HG02938 (cell line): Measurements from ENCODE around the gene LHFPL6.

Experiments
- ATAC-seq: cut with Tn5 transposase; IDR thresholded peaks from one replicate; pipeline ENCODE4 v1.9.1; 2021; ENCODE audit warnings: mild to moderate bottlenecking, moderate library complexity; ENCODE audit not compliant: unreplicated experiment

The LHFPL6 gene

DNA sequence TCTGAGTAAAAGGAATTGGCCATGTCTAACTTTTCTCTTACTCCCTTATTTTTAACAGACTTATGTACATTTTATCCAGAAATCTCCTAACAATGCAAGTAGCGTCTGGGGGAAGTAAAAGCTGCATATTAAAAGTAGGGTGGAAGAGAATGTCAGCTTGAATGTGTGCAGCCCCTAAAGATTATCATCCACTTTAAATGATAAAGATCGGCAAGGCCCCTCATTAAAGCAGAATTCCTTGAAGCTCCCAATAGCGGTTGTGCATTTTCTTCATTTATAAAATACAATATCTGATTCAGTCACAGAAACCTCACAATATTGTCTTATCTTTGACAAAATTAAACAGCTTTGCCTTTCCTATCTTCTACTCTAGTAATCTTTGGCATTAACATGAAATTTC, 184.6 kb downstream of the LHFPL6 start:
- no peak for ATAC-seq

DNA sequence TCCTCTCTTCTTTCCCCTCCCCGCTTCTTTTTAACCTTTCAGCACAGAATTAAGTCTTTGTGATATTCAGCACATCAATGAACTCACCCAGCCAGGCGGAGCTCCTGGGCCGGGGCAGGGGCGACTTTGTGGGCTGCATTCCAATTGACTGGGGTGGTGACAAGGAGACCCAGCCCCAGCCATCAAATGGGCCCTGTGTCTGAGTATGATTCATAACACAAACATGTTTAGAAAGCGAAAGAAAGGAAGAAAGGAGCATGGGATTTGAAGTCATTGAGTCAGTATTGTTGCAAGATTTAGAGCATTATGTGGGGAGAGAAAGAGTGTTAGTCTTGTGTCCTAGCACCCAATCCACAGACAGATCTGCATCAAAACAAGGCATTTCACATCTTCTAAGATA, 185.3 kb downstream of the LHFPL6 start:
- ATAC-seq: no peak

DNA sequence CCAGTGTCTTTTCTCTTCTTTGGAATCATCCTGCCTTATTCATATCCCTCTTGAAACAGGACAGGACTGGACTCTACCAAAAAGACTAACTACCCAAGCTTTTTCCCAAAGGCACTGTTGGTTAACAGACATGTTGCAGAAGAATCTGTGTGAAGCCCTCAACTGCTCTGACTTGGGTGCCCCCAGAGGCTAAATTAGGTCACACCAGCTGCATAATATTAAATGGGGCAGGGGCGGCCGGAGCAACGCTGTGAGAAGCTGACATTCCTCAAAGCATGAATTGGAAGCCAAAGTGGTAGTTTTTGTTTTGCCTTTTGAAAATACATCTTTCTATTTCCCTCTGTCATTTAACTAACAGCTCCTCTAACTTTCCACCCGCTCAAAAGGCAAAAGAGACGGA, 185.9 kb downstream of the LHFPL6 start:
- ATAC-seq: no peak

DNA sequence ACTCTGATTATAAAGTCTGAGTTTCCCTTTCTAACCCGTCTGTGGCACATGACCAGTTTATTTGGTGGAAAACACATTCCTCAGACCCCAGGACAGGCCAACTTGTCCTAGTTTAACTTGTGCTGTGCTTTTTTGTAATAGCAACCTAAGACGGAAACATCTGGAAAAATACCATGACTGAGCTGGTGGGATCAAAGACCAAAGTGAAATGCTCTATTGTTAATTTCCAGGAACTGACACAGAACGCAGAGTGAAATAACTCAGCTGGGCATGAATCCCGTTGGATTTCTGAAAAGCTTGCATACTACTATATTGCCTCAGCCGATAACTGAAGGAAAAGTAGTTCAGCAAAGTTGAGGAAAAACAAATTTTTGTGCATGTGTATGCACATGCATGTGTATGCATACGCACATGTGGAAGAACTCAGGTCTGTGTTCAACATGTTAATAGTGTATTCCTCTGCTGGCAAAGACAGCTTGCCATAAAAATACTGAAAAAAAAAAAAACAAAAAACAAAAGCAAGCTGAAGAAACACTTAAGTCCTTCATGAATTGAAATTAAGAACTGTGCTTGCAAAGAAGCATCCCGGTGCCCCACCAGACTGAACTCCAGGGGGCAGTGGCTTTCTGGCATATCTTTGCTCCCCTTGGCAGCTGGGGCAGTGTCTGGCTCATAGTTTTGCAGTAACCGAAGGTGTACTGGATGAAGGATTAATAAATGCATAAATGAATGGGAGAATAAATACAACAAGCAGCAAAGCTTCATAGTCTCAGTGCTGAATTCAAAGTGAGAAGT, 187.8 kb downstream of the LHFPL6 start:
- ATAC-seq: no peak

DNA sequence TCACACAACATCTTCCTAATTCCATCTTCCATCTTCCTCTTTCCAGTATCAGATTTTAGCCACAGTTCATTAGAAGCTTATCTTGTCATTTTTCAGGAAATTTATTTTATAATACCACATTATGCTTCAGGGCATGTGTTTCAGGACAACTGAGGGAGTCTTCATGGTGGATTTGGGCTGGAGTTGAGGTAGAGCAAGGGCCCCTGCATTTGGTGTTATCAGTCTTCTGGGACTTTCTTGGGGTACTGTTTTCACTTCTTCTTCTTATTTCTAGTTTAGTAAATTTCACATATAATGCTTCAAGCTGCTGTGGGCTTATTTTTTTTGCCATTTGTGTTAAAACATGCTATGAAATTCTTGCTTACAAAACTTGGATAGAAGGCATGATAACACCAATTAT, 188.7 kb downstream of the LHFPL6 start:
- no peak for ATAC-seq

DNA sequence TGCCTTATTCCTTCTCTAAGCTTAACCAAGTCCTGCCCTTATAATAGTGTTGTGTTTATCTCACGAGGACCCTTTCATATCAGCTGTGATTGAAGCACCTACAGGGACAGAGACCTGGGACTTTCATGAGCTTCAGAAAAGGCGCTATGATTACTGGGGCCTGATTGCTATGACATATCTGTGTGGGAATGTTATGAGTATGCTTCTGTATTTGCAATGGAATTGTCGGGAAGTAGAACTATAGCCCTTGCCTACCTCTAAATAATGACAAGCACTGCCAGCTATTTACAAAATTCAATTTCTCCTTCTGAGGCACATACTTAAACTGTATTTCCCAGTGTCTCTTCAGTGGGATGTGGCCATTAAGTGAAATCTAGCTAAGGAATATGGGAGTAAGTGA, 191.5 kb downstream of the LHFPL6 start:
- no peak for ATAC-seq

DNA sequence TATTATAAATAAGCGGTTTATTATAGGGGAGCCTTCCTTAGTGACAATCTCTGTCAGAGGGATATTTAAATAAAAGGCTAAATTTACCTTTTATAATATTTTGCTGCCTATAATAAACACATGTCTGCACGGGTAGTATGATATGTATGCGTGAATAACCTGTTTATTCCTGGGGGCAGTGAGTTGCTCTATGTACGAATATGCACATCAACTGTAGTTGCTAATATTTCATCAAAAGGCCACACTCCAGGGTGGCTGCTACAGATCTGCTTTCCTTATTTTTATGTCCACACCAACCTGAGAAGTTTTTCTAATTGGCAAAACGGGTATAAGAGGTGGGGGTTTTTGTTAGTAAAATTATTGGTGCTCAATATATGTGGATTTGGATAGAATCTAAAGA, 192.0 kb downstream of the LHFPL6 start:
- ATAC-seq: no peak

DNA sequence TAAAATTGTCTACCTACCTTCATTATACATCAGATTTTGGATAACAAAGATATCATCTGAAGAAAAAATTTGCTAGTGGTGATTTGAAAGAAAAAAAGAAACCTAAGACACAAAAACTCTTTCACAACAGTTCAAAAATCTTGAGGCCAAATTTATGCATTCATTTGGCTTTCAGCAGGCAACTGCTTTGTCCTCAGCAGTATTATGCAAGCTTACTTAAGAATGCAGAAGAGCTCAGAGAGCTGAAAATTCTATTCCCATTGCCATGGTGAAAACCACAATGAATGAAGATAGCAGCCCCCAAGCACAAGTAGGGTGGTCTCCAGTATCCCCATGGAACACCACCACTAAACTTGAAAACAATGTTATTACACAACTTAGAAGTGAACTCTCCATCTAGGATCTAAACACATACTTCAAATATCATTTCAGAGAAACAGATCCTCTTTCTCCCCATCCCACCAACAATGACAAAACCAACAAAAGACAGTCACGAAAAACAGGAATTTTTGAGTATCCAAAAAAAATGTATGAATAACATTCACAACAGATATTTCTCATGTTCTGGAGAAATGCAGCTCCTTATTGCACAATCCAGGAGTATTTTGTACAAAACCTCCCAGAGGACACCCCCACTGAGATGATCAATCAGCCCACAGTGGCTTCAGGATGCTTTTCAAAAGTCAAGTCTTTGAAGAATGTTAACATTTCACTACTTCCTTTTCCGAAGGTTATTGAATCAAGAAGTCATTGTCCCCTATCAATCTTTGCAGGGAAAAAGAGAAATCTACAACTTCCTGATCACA, 192.7 kb downstream of the LHFPL6 start:
- no peak for ATAC-seq

DNA sequence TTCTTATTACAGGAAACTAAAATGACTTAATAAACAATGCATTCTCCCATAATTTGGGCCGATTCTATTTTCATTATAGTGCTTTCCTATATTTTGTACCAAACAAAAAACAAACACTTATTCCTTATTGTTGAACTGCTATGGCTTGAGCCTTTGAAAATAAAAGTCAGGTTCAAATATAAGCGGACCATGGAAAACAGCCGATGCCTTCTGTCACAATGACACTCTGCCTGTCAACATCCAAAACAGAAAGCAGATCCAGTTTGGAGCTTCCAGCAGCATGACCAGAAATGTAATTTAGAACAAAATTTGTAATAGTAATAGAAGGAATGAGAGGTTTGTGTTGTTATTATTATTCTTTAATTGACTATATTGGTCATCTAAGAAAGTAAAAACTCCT, 194.5 kb downstream of the LHFPL6 start:
- ATAC-seq: no peak

DNA sequence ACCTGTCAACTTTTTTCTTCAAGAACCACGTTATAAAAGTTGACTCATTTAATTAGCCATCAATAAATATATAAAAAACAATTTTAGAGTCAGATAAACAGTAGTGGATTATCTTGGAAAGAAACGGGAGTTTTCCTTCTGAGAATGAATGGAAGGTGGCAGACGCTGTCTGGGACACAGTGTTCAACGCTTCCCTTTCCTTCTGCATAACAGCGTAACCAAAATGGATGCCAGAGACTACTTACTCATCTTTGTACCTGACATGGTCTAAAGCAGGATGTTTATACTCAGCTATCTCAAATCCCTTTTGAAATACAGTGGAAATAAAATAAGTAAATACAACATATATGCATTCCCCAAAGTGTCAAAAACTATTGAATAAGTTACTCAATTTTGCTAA, 195.2 kb downstream of the LHFPL6 start:
- no peak for ATAC-seq

DNA sequence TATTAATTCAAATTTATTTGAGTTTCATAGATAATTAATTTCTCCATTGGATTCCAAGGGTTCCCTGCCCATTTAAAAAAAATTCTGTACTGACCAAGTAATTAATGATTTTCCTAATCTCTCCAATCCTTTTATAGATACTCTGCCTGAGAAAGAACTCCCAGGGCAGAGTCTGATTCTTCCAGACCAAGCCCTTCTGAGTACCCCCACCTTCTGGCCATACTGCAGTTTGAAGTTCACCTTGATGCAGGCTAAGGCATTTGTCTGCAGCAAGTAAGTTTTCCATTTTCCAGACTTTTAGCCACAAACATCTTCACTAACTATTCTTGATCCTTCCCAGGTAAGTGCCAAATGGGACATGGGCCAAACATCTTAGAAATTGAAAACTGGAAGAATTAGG, 195.9 kb downstream of the LHFPL6 start:
- no peak for ATAC-seq

DNA sequence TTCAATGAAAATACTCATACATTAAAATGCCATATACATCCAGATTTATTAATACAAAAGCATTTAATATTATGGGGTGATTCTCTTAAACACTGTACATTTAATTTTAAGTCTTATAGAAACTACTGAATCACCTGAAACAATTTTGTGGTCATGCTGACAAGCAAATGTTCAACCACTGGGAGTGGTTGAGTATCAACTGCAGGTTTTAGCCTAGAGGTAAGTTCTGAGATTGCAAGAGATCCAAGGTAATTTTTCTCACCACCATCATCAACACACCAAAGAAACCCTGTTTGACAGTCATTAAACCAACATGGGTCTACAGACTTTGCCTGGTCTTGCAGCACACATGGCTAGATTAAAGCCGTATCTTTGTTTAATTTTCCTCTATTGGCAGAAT, 196.3 kb downstream of the LHFPL6 start:
- ATAC-seq: peak; percentile 88

DNA sequence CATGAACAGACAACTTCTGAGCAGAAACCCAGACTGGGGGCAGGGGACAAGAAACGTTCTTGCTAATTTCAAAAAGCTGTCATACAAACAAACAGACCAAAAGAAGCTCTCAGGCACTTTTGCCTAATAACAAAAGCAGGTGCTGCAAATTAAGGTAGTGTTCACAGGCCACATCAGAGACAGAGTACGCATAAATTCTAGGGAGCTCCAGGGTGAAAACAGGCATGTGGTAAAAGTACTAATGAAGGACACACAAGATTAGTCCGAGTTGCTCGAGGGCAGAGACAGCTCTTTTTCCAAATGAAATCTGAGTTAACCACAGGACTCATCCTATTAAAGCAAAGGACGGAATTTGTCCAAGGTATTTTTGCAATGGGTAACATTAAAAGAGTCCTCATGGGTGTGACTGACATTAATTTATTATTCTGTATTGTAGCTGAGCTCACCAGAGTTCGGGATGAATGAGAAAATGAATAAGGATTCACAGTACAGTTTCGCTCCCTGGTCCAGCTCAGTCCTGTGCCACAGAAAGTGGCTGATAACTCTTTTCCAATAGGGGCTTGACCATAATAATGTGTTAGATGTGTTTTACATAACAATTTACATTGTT, 197.3 kb downstream of the LHFPL6 start:
- ATAC-seq: no peak

DNA sequence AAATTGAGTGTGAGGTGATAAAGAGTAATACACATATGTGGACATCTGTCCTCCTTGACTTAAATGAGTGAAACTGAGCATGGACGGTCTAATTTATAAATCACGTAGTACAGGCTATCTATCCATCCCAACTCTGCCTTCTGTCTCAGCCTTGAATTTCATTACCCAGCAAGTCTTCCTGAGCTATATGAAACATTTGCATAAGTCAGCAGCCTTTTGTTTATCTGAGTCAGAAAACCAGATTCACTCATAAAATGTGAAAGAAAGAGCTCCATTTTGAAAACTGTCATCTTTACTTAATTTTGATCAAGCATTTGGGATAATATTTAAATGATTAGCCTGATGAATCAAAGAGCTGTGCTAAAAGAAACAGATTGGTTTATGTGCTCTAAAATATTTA, 197.9 kb downstream of the LHFPL6 start:
- no peak for ATAC-seq

DNA sequence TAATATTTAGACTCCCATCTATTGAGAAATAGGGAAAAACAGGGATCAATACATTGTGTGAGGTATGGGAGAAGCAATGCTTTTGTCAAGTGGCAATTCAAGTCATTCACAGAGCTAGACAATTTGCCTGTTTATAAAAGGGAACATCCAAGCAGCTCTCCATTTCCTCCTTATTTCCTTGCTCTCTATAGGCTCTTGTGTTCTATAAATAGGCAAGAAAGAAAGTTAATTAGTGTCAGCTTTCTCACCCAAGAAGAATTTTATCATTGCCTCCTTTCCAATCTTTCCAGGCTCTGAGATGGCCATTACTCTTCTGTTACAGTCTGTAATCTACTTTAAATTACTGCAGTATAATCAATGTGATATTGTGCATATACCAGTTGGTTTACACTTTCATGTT, 199.9 kb downstream of the LHFPL6 start:
- ATAC-seq: no peak

DNA sequence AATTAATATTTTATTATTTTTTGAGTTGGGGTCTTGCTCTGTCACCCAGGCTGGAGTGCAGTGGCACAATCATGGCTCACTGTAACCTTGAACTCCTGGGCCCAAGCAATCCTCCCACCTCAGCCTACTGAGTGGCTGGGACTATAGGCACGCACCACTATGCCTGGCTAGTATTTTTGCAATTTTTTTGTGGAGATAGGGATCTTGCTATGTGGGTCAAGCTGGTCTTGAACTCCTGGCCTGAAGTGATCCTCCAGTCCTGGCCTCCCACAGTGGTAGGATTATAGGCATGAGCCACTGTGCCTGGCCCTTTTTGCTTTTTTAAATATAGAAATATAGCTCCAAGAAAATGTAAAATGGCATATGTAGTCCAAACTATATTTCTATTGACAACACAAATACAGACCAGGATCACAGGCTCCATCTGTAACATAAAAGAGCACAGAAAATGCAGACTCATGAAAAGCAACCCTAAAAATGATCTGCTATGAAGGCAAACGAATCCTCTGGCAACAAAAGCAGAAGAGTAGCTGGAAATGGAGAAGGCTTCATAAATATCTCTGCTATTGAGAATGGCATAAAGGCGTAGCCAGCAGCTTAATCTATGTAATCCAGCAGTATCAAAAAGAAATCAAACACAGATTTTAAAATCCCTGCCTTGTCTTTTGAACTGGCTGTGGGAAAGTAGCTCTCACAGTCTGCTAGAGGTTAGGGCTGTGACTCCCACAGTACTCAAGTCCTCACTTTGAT, 200.6 kb downstream of the LHFPL6 start:
- no peak for ATAC-seq

DNA sequence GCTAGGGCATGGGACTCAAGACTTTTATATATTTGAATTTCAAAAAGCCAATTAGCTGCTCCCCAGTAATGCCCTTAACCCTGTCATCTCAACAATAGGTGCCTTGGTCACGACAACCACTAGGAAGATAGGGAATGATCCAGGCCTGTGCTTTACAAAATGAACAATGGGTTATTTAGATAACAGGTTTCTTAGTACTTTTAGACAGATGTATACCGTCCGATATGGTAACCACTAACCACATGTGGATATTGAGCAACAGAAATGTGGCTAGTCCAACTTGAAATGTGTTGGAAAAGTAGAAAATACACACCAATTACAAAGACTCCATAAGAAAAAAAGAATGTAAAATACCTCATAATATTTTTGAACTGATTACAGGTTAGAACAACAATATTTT, 201.2 kb downstream of the LHFPL6 start:
- no peak for ATAC-seq

DNA sequence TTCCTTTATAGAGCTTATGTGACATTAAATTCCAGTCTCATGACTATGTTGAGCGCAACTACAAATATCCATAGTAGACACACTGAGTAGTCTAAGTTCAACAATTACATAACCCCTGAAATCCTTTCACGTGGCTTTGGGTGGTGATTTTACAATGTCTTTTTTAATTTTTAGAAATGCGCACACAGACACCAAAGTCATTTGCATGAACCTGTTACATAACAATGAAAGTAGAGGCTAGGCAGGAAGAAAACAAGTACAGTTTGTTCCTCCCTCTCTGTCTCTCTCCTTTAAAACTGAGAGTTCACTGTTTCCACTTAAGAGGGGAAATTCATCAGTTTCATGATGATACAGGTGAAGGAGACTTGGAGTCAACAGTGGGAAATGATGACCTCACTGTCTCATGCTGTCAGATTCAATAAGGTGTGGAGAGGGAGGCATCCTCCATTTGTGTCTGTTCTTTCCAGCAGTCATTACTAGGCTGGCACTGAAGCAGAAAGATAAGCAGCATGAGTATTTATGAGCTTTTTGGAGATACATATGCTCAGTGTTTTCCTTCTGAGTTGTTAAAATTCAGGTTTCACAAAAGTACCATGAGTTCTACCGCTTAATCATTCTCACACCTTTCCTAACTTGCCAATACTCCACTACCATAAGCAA, 201.8 kb downstream of the LHFPL6 start:
- ATAC-seq: no peak

DNA sequence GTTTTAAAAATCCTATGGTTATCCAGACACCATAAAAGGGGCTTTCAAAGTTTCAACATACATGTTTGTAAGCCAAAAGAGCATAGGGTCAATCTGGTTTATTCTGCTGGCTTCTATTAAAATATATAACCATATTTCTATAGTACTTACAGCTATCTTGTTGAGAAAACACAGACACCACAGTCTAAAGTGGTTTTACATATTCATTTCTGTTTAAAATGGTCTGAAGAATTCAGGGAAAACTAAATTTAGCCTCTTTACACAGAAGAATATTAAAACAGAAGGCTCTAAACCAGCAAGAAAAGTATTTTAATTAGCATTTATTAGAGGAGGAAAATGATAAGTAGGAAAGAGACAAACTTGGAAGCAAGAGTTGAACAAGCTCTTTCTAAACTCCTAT, 203.9 kb downstream of the LHFPL6 start:
- no peak for ATAC-seq

DNA sequence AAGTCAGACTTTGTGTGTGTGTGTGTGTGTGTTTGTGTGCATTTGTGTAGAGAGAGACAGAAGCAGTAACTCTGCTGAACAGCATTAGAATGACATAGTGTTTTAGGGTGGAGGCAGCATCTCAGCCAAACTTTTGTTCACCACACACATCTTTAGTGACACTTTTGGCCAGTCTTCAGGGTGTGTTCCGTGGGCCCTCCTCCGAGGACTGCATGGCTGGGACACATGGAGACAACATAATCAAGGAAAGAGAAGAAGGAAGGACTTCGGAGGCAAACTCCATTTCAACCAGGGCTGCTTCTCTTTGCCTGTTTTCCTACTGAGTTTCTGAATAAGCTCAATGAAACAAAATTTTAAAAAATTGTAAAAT, 205.1 kb downstream of the LHFPL6 start:
- no peak for ATAC-seq
